OCI-LY1 (cell line): ENCODE results near the gene MAGEA6.

Source experiments
- EZH2 ChIP-seq: fragments of 200-600 bp; sonication (generic), shearing (Covaris generic); IDR thresholded peaks from 2 replicates; pipeline ENCODE4 v1.8.0; 2017; ENCODE audit warnings: borderline replicate concordance, mixed run types, mild to moderate bottlenecking, antibody characterized with exemption, low read length, moderate library complexity, mixed read lengths
- TF ChIP-seq, protein P1 (sequence below): fragments of 200-600 bp; sonication (generic), shearing (Covaris generic); IDR thresholded peaks from 2 replicates; pipeline ENCODE4 v1.5.1; 2017; ENCODE audit warnings: mild to moderate bottlenecking, antibody characterized with exemption, low read length, moderate library complexity, mixed read lengths

DNA sequence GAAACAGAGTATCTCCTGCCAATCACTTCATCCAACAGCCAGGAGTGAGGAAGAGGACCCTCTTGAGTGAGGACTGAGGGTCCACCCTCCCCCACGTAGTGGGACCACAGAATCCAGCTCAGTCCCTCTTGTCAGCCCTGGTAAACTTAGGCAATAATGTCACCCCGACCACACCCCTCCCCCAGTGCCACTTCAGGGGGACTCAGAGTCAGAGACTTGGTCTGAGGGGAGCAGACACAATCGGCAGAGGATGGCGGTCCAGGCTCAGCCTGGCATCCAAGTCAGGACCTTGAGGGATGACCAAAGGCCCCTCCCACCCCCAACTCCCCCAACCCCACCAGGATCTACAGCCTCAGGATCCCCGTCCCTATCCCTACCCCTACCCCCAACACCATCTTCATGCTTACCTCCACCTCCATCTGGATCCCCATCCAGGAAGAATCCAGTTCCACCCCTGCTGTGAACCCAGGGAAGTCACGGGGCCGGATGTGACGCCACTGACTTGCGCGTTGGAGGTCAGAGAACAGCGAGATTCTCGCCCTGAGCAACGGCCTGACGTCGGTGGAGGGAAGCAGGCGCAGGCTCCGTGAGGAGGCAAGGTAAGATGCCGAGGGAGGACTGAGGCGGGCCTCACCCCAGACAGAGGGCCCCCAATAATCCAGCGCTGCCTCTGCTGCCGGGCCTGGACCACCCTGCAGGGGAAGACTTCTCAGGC, 36.1 kb downstream of the MAGEA6 start, which contains the start of the genes CSAG1 and MAGEA12:
- no peak for TF ChIP-seq EZH2
- TF ChIP-seq, protein P1, sequence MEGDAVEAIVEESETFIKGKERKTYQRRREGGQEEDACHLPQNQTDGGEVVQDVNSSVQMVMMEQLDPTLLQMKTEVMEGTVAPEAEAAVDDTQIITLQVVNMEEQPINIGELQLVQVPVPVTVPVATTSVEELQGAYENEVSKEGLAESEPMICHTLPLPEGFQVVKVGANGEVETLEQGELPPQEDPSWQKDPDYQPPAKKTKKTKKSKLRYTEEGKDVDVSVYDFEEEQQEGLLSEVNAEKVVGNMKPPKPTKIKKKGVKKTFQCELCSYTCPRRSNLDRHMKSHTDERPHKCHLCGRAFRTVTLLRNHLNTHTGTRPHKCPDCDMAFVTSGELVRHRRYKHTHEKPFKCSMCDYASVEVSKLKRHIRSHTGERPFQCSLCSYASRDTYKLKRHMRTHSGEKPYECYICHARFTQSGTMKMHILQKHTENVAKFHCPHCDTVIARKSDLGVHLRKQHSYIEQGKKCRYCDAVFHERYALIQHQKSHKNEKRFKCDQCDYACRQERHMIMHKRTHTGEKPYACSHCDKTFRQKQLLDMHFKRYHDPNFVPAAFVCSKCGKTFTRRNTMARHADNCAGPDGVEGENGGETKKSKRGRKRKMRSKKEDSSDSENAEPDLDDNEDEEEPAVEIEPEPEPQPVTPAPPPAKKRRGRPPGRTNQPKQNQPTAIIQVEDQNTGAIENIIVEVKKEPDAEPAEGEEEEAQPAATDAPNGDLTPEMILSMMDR, result no peak
